H9 (cell line): ENCODE results near the gene PPP1R13L. TPM values are rescaled to one million over a fixed set of nuclear protein-coding genes. Genes with fewer than 3 reads are reported as not detected.

Experiments used
- DNase-seq: peaks from one replicate; pipeline ENCODE4 v3.0.0-alpha.2; 2017
- H2AFZ ChIP-seq: one replicate; pipeline ENCODE4 v1.6.1; 2013; ENCODE audit warnings: mild to moderate bottlenecking, low read length, control low read depth, moderate library complexity
- H2AK5ac ChIP-seq: 2 replicates; pipeline ENCODE4 v1.6.1; 2013; ENCODE audit warnings: low read length, control low read depth, mixed read lengths; ENCODE audit not compliant: insufficient read length
- H2BK120ac ChIP-seq: one replicate; pipeline ENCODE4 v1.6.1; 2013; ENCODE audit warnings: low read depth, mild to moderate bottlenecking, low read length, control low read depth, inconsistent platforms; ENCODE audit not compliant: poor library complexity, severe bottlenecking
- H2BK12ac ChIP-seq: 2 replicates; pipeline ENCODE4 v1.6.1; 2013; ENCODE audit warnings: low read length, control low read depth, mixed read lengths, low read depth; ENCODE audit not compliant: insufficient read length
- H2BK15ac ChIP-seq: 2 replicates; pipeline ENCODE4 v1.6.1; 2013; ENCODE audit warnings: low read depth, low read length, control low read depth
- H2BK20ac ChIP-seq: one replicate; pipeline ENCODE4 v1.6.1; 2013; ENCODE audit warnings: low read depth, mild to moderate bottlenecking, low read length, control low read depth, inconsistent platforms; ENCODE audit not compliant: poor library complexity, severe bottlenecking
- H2BK5ac ChIP-seq: 2 replicates; pipeline ENCODE4 v1.6.1; 2013; ENCODE audit warnings: low read length, control low read depth, mixed read lengths; ENCODE audit not compliant: insufficient read length
- H3K14ac ChIP-seq: 2 replicates; pipeline ENCODE4 v1.6.1; 2013; ENCODE audit warnings: low read length, control low read depth; ENCODE audit not compliant: insufficient read depth
- H3K18ac ChIP-seq: 2 replicates; pipeline ENCODE4 v1.6.1; 2013; ENCODE audit warnings: low read depth, mild to moderate bottlenecking, mixed read lengths, low read length, control low read depth; ENCODE audit not compliant: insufficient read length
- H3K23ac ChIP-seq: 2 replicates; pipeline ENCODE4 v1.6.1; 2013; ENCODE audit warnings: low read length, control low read depth, mixed read lengths, low read depth; ENCODE audit not compliant: insufficient read length
- H3K23me2 ChIP-seq: 2 replicates; pipeline ENCODE4 v1.6.1; 2013; ENCODE audit warnings: low read depth, mild to moderate bottlenecking, mixed read lengths, low read length, control low read depth; ENCODE audit not compliant: insufficient read length, poor library complexity, severe bottlenecking
- H3K27ac ChIP-seq: 2 replicates; pipeline ENCODE4 v1.5.1; 2013; ENCODE audit warnings: low read length, control low read depth, mixed read lengths, low read depth; ENCODE audit not compliant: insufficient read length
- H3K27me3 ChIP-seq: 2 replicates; pipeline ENCODE4 v1.6.1; 2013; ENCODE audit warnings: low read length, control low read depth, inconsistent platforms; ENCODE audit not compliant: insufficient read depth
- H3K4ac ChIP-seq: 2 replicates; pipeline ENCODE4 v1.6.1; 2013; ENCODE audit warnings: low read depth, mild to moderate bottlenecking, control low read depth, inconsistent platforms, low read length, moderate library complexity
- H3K4me1 ChIP-seq: 2 replicates; pipeline ENCODE4 v1.6.1; 2013; ENCODE audit warnings: low read length, control low read depth, inconsistent platforms; ENCODE audit not compliant: insufficient read depth
- H3K4me2 ChIP-seq: 2 replicates; pipeline ENCODE4 v1.6.1; 2013; ENCODE audit warnings: low read length, control low read depth, mixed read lengths; ENCODE audit not compliant: insufficient read length, insufficient read depth
- H3K56ac ChIP-seq: 2 replicates; pipeline ENCODE4 v1.6.1; 2013; ENCODE audit warnings: low read depth, mild to moderate bottlenecking, mixed read lengths, low read length, control low read depth; ENCODE audit not compliant: insufficient read length
- H3K79me1 ChIP-seq: 2 replicates; pipeline ENCODE4 v1.6.1; 2013; ENCODE audit warnings: low read depth, mild to moderate bottlenecking, moderate library complexity, low read length, control low read depth, inconsistent platforms; ENCODE audit not compliant: insufficient read depth, poor library complexity, severe bottlenecking
- H3K79me2 ChIP-seq: 2 replicates; pipeline ENCODE4 v1.6.1; 2013; ENCODE audit warnings: low read length, control low read depth, inconsistent platforms; ENCODE audit not compliant: insufficient read depth
- H3K9ac ChIP-seq: 2 replicates; pipeline ENCODE4 v1.6.1; 2013; ENCODE audit warnings: low read length, control low read depth, mixed read lengths; ENCODE audit not compliant: insufficient read length; ENCODE audit errors: extremely low read depth
- H3K9me3 ChIP-seq: one replicate; pipeline ENCODE4 v1.6.1; 2013; ENCODE audit warnings: low read depth, low read length, inconsistent platforms; ENCODE audit not compliant: control insufficient read depth
- H3T11ph ChIP-seq: one replicate; pipeline ENCODE4 v1.6.1; 2013; ENCODE audit warnings: mild to moderate bottlenecking, low read length, control low read depth, inconsistent platforms
- H4K20me1 ChIP-seq: one replicate; pipeline ENCODE4 v1.6.1; 2013; ENCODE audit not compliant: control insufficient read depth, insufficient read length, insufficient read depth
- H4K5ac ChIP-seq: 2 replicates; pipeline ENCODE4 v1.6.1; 2013; ENCODE audit warnings: low read depth, mild to moderate bottlenecking, mixed read lengths, low read length, control low read depth; ENCODE audit not compliant: insufficient read length
- H4K8ac ChIP-seq: replicated peaks from 2 replicates; pipeline ENCODE4 v1.6.1; 2013; ENCODE audit warnings: low read length, control low read depth, mixed read lengths, low read depth; ENCODE audit not compliant: insufficient read length
- H4K91ac ChIP-seq: 2 replicates; pipeline ENCODE4 v1.6.1; 2013; ENCODE audit warnings: low read depth, mild to moderate bottlenecking, moderate library complexity, mixed read lengths, low read length, control low read depth; ENCODE audit not compliant: insufficient read length
- H3K27ac Mint-ChIP-seq, 3 experiments: 2 replicates in 2 of 3; 3 replicates in 1 of 3; pipeline ENCODE4 v1.8.0; 2020 to 2021; ENCODE audit warnings: mixed read lengths in 3 of 3, mild to moderate bottlenecking in 1 of 3, moderate library complexity in 1 of 3
- H3K27me3 Mint-ChIP-seq: 2 replicates; pipeline ENCODE4 v1.8.0; 2021; ENCODE audit warnings: low read depth, mild to moderate bottlenecking, moderate library complexity, mixed read lengths
- H3K36me3 Mint-ChIP-seq, 3 experiments: 2 replicates in 2 of 3; 3 replicates in 1 of 3; pipeline ENCODE4 v1.8.0; 2020 to 2021; ENCODE audit warnings: low read depth in 3 of 3, mixed read lengths in 3 of 3; ENCODE audit not compliant: insufficient read depth in 1 of 3
- H3K4me1 Mint-ChIP-seq, 2 experiments: 2 replicates each; pipeline ENCODE4 v1.8.0; 2020; ENCODE audit warnings: mixed read lengths in 2 of 2
- H3K4me3 Mint-ChIP-seq, 2 experiments: 2 replicates in 1 of 2; 3 replicates in 1 of 2; pipeline ENCODE4 v1.8.0; 2020 to 2021; ENCODE audit warnings: mild to moderate bottlenecking in 2 of 2, mixed read lengths in 2 of 2, moderate library complexity in 1 of 2
- H3K9me3 Mint-ChIP-seq, 2 experiments: 2 replicates in 1 of 2; 3 replicates in 1 of 2; pipeline ENCODE4 v1.8.0; 2020; ENCODE audit warnings: mild to moderate bottlenecking in 2 of 2, mixed read lengths in 2 of 2, moderate library complexity in 1 of 2
- CTCF ChIP-seq: fragments of 200-600 bp; sonication (generic); conservative IDR thresholded peaks from 3 replicates; pipeline ENCODE4 v1.8.0; 2021; ENCODE audit warnings: antibody characterized with exemption, mild to moderate bottlenecking
- WGBS: extraction: QIAGEN DNeasy Blood & Tissue Kit; methylation state at CpG from one replicate; pipeline ENCODE4 v1.1.7; 2013; ENCODE audit warnings: missing lambda C conversion rate, low lambda C conversion rate, mixed read lengths; ENCODE audit not compliant: insufficient read length; ENCODE audit errors: extremely low coverage; 5-methylcytosine and 5-hydroxymethylcytosine counted together
- total RNA-seq: library from RNA; stranded (reverse); gene quantifications from 2 replicates; pipeline ENCODE4 v1.2.1, GENCODE V29; 2021

Gene PPP1R13L
- total RNA-seq, 1 experiment from 2014 or later: 42.6 TPM

- Histone ChIP-seq H2BK20ac (no peak overlapping the region), H3K18ac (no peak overlapping the region), H3K56ac (no peak overlapping the region), H2BK120ac (no peak overlapping the region), H4K5ac (no peak overlapping the region), H3K14ac (no peak overlapping the region), H4K91ac (no peak overlapping the region), H3K4me1 (no peaks in the 10 kb centered on the region), H3K9me3 (no peaks in the 10 kb centered on the region), H3K27me3 (no peaks in the 10 kb centered on the region), H3K23me2 (no peaks in the 10 kb centered on the region), H3K9ac (no peak overlapping the region), H2BK5ac (no peak overlapping the region), H2AK5ac (no peak overlapping the region), H2AFZ (no peak overlapping the region), H3K79me1 (no peaks in the 10 kb centered on the region), H3K23ac (no peak overlapping the region), H3T11ph (no peak overlapping the region), H3K79me2 (no peaks in the 10 kb centered on the region), H2BK12ac (no peak overlapping the region), H3K4me2 (no peak overlapping the region), H4K8ac (no peak overlapping the region), H3K4ac (no peak overlapping the region), H2BK15ac (no peak overlapping the region), H3K27ac (no peak overlapping the region), H4K20me1 (no peaks in the 10 kb centered on the region)
- TF ChIP-seq CTCF: no peak
- peaks cover 0 to 8% of the 10 kb centered on the region in 2 experiments; a peak in 1 of 4 replicates for H3K4me1 Mint-ChIP-seq
- peaks cover 30% of the 10 kb centered on the region for H3K27me3 Mint-ChIP-seq
- DNase-seq: no peak
- H3K9me3 Mint-ChIP-seq: no peaks in the 10 kb centered on the region
- H3K27ac Mint-ChIP-seq: no peak overlapping the region
- no peaks in the 10 kb centered on the region for H3K36me3 Mint-ChIP-seq
- WGBS: no CpG with 5 or more reads among the region's 10 CpGs
- H3K4me3 Mint-ChIP-seq: no peak overlapping the region
Measured at GRCh38 chr19:45333609-45334303, 71.1 kb downstream of the PPP1R13L start.
